Left ventricle myocardium inferior (tissue), 1 donor: ENCODE data around the gene BRINP3. TPM values are rescaled to one million over a fixed set of nuclear protein-coding genes. Genes with fewer than 3 reads are reported as not detected.

ENCODE experiments used
- DNase-seq: peaks from one replicate; pipeline ENCODE4 v3.0.0-alpha.2; 2020
- H3K27ac ChIP-seq: fragments of 200-600 bp; replicated peaks from 2 replicates; pipeline ENCODE4 v1.8.0; 2021
- H3K27me3 ChIP-seq: fragments of 200-600 bp; 2 replicates; pipeline ENCODE4 v1.8.0; 2021; ENCODE audit warnings: low read depth
- H3K36me3 ChIP-seq: fragments of 200-600 bp; 2 replicates; pipeline ENCODE4 v1.8.0; 2021
- H3K4me1 ChIP-seq: fragments of 200-600 bp; 2 replicates; pipeline ENCODE4 v1.8.0; 2021
- H3K4me3 ChIP-seq: fragments of 200-600 bp; 2 replicates; pipeline ENCODE4 v1.8.0; 2021; ENCODE audit warnings: mild to moderate bottlenecking, moderate library complexity
- H3K9me3 ChIP-seq: fragments of 200-600 bp; replicated peaks from 2 replicates; pipeline ENCODE4 v1.8.0; 2021
- intact Hi-C: fragments of 100-400 bp; cut with micrococcal nuclease; formaldehyde crosslinking; loops from one replicate; pipeline ENCODE4 v1.11.0; 2022
- total RNA-seq: library from RNA; stranded (reverse); fragmentation: NEBNext Ultra II Directional; extraction: Animal tissue kit (Norgen Biotek cat#: 25700); gene quantifications from one replicate; pipeline ENCODE4 v1.2.1, GENCODE V29; 2021
- TF ChIP-seq, protein P1 (sequence below): fragments of 200-600 bp; IDR thresholded peaks from 2 replicates; pipeline ENCODE4 v1.8.0; 2021; ENCODE audit warnings: antibody characterized with exemption, mild to moderate bottlenecking, borderline replicate concordance
- donor health status: DM: no; HTN: yes; CAD: no; lungs with severe emphysema.

The BRINP3 gene
- total RNA-seq, 1 donor from 2014 or later, result 5.4 TPM

DNA sequence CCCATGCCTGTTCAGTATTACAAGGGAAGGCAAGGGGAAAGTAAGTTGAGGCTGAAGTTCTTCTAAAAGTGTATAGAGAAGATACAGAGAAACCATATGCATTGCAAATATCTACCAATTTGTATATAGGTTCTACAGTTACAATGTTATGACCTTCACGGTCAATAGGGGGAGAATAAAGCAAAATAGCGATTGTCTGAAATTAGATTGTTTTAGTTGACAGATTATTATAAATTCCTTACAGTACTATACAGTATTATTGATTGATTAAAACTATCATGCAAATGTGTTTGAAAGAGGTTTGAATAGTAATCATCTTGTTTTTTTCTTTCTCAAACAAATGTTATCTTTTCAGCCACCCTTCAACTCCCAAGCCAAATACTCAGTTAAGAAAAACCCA, 13.7 kb upstream of the BRINP3 start:
- TF ChIP-seq, protein P1, sequence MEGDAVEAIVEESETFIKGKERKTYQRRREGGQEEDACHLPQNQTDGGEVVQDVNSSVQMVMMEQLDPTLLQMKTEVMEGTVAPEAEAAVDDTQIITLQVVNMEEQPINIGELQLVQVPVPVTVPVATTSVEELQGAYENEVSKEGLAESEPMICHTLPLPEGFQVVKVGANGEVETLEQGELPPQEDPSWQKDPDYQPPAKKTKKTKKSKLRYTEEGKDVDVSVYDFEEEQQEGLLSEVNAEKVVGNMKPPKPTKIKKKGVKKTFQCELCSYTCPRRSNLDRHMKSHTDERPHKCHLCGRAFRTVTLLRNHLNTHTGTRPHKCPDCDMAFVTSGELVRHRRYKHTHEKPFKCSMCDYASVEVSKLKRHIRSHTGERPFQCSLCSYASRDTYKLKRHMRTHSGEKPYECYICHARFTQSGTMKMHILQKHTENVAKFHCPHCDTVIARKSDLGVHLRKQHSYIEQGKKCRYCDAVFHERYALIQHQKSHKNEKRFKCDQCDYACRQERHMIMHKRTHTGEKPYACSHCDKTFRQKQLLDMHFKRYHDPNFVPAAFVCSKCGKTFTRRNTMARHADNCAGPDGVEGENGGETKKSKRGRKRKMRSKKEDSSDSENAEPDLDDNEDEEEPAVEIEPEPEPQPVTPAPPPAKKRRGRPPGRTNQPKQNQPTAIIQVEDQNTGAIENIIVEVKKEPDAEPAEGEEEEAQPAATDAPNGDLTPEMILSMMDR, result no peak
- intact Hi-C loops, result no loop called here
- Histone ChIP-seq H3K9me3 (no peaks in the 10 kb centered on the region), H3K27me3 (no peaks in the 10 kb centered on the region), H3K27ac (no peak overlapping the region), H3K36me3 (no peaks in the 10 kb centered on the region), H3K4me1 (no peaks in the 10 kb centered on the region), H3K4me3 (no peak overlapping the region)
- no peak for DNase-seq

DNA sequence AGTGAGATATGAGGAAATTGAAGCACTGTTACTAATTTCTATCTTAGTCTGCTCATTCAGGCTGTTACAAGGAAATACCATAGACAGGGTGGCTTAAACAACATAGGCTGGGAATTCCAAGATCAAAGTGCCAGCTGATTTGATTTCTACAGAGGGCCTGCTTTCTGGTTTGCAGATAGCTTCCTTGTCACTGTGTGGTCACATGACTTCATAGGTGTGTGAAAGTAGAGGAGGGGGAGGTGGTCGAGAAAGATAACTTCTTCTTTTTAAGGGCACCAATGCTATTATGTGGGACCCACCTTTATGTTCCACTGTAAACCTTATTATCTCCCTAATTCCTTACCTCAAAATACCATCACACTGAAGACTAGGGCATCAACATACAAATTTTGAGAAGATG, 6.4 kb upstream of the BRINP3 start:
- Histone ChIP-seq H3K4me3 (no peak overlapping the region), H3K4me1 (peaks cover 4% of the 10 kb centered on the region), H3K27me3 (peaks cover 22% of the 10 kb centered on the region), H3K9me3 (no peaks in the 10 kb centered on the region), H3K36me3 (no peaks in the 10 kb centered on the region), H3K27ac (no peak overlapping the region)
- TF ChIP-seq, protein P1, result no peak
- DNase-seq, result no peak
- intact Hi-C loops, result no loop called here

DNA sequence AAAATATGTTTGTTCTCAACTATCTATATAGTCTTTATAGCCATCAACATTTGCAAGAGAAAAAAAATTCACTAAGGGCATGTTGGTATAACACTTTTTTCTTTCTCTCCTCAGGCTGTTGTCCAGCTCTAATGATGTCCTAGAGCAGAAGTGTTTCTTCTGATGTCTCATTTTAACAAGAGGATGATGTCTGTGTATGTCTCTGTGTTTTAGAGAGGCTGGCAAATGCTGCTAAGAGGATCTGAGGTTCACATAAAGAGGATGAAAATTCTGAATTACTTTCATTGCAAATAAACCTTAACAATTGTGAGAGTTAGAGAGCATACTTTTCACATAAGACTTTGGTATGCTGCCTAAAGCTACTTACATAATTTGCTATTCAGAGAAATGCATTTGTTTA, 2.6 kb upstream of the BRINP3 start:
- intact Hi-C loops, result no loop called here

DNA sequence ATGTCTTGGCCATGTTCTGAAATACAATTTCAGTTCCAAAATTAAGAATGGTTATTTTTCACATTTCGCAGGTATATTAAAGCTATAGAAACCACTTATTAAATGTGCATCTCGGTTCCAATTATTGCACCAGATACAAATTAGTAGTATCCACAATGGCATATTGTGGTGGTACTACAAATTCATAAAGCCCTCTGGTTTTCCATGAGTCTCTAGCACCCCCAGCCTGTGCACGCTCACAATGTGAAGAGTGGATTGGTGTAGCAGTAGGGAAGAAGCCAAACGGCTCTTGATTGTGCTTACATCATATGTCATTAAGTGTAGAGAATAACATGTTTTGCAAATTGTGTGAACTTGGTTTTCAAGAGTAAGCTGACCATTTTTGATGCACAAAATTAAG, 1.9 kb upstream of the BRINP3 start:
- peaks cover 18% of the 10 kb centered on the region for H3K4me1 ChIP-seq
- peaks cover 67% of the 10 kb centered on the region for H3K27me3 ChIP-seq
- no peak for DNase-seq
- H3K36me3 ChIP-seq, result no peaks in the 10 kb centered on the region
- H3K9me3 ChIP-seq, result no peaks in the 10 kb centered on the region
- no peak overlapping the region for H3K4me3 ChIP-seq
- TF ChIP-seq, protein P1, result no peak
- intact Hi-C loops, result no loop called here
- H3K27ac ChIP-seq, result no peak overlapping the region

More for the DNA sequence above, 2.6 kb upstream of the BRINP3 start:
- Histone ChIP-seq H3K27me3 (peaks cover 60% of the 10 kb centered on the region), H3K36me3 (no peaks in the 10 kb centered on the region), H3K27ac (no peak overlapping the region), H3K4me3 (no peak overlapping the region), H3K9me3 (no peaks in the 10 kb centered on the region), H3K4me1 (peaks cover 18% of the 10 kb centered on the region)
- TF ChIP-seq, protein P1, result no peak
- no peak for DNase-seq

DNA sequence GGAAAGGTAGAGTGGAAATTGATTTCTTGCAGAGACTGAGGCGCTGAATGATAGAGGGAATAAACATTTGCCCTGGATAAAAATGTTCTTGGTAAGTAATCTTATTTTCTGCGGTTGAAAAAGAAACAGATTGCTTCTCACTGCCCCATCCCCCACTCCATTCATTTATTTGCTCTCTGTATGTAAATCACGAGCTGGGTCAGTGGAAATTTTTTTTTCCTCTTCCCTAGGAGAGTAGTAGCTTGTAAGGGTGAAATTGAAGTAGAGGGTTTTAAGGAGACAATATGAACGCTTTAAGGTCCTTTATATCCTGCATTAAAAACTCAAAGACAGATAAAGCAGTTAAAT, 1.4 kb upstream of the BRINP3 start:
- TF ChIP-seq, protein P1, result no peak
- no peak overlapping the region for H3K27ac ChIP-seq
- peaks cover 18% of the 10 kb centered on the region for H3K4me1 ChIP-seq
- no peaks in the 10 kb centered on the region for H3K36me3 ChIP-seq
- intact Hi-C loops, result no loop called here
- H3K9me3 ChIP-seq, result no peaks in the 10 kb centered on the region
- peaks cover 72% of the 10 kb centered on the region for H3K27me3 ChIP-seq
- H3K4me3 ChIP-seq, result peak overlapping the region; percentile 57
- DNase-seq, result no peak
